H1 (cell line): ENCODE results near the gene CCNL2.

Experiments
- ASH2L ChIP-seq: fragments of 200-600, 300-600 bp; sonication (generic); IDR thresholded peaks from one replicate; pipeline ENCODE4 v1.7.1; 2017; ENCODE audit warnings: low read length
- CTCF ChIP-seq, 3 experiments: IDR thresholded peaks; 1 replicate in 2 of 3; 2 replicates in 1 of 3; pipeline versions ENCODE4 v1.5.1 to v1.6.1; 2011; ENCODE audit warnings: low read length in 3 of 3, mild to moderate bottlenecking in 3 of 3, inconsistent platforms in 2 of 3, low read depth in 1 of 3, moderate library complexity in 1 of 3; ENCODE audit not compliant: insufficient read depth in 1 of 3; ENCODE audit errors: control extremely low read depth in 1 of 3
- HDAC2 ChIP-seq, 2 experiments: fragments of 300-600 bp in 1 of 2; sonication (generic) in 1 of 2; IDR thresholded peaks; 2 replicates each; pipeline ENCODE4 v1.6.1; 2011 to 2012; ENCODE audit warnings: low read depth in 2 of 2, low read length in 2 of 2, mild to moderate bottlenecking in 2 of 2, moderate library complexity in 2 of 2, borderline replicate concordance in 1 of 2, inconsistent platforms in 1 of 2
- MAX ChIP-seq: IDR thresholded peaks from 2 replicates; pipeline ENCODE4 v1.6.1; 2012; ENCODE audit warnings: inconsistent platforms
- NANOG ChIP-seq: IDR thresholded peaks from 2 replicates; pipeline ENCODE4 v1.6.1; 2011; ENCODE audit warnings: low read length, low read depth, mild to moderate bottlenecking, inconsistent platforms; ENCODE audit not compliant: insufficient read depth, poor library complexity, severe bottlenecking
- POLR2A ChIP-seq, 2 experiments: IDR thresholded peaks; 1 replicate in 1 of 2; 2 replicates in 1 of 2; pipeline ENCODE4 v1.6.1; 2011; ENCODE audit warnings: low read depth in 2 of 2, low read length in 2 of 2, mild to moderate bottlenecking in 2 of 2; ENCODE audit errors: control extremely low read depth in 1 of 2
- POLR2AphosphoS5 ChIP-seq: IDR thresholded peaks from 2 replicates; pipeline ENCODE4 v1.6.1; 2011; ENCODE audit warnings: low read depth, low read length
- RBBP5 ChIP-seq: IDR thresholded peaks from 2 replicates; pipeline ENCODE4 v1.7.1; 2012; ENCODE audit warnings: low read depth, mild to moderate bottlenecking, inconsistent platforms, low read length, moderate library complexity, borderline replicate concordance
- RNF2 ChIP-seq: fragments of 200-900, 300-1000 bp; sonication (generic); IDR thresholded peaks from 2 replicates; pipeline ENCODE4 v1.7.1; 2016; ENCODE audit warnings: borderline replicate concordance, low read depth, mild to moderate bottlenecking, antibody characterized with exemption, low read length; ENCODE audit not compliant: poor library complexity, severe bottlenecking; ENCODE audit errors: missing control alignments
- SP1 ChIP-seq: IDR thresholded peaks from 2 replicates; pipeline ENCODE4 v1.6.1; 2011; ENCODE audit warnings: low read depth, low read length
- TAF1 ChIP-seq: IDR thresholded peaks from 2 replicates; pipeline ENCODE4 v1.6.1; 2011; ENCODE audit warnings: mild to moderate bottlenecking, low read depth, low read length
- ZNF274 ChIP-seq: IDR thresholded peaks from 2 replicates; pipeline ENCODE4 v1.7.0; 2012; ENCODE audit warnings: low read length, borderline replicate concordance; ENCODE audit errors: extremely low read depth

- TF ChIP-seq POLR2AphosphoS5 (no peak), MAX (no peak), CTCF (IDR thresholded peaks at IDR 0.05; ENCODE audit: control extremely low read depth in 1 of 3, insufficient read depth in 1 of 3, low read depth in 1 of 3, low read length in 3 of 3) (no peak), POLR2A (IDR thresholded peaks at IDR 0.05; ENCODE audit: control extremely low read depth in 1 of 2, low read depth in 2 of 2, low read length in 2 of 2) (no peak), ZNF274 (no peak), ASH2L (no peak), NANOG (no peak), TAF1 (no peak), RNF2 (no peak), RBBP5 (no peak), SP1 (no peak), HDAC2 (IDR thresholded peaks at IDR 0.05; ENCODE audit: borderline replicate concordance in 1 of 2, low read depth in 2 of 2, low read length in 2 of 2) (no peak)
Observed at GRCh38 chr1:1420654-1421141, 21.6 kb upstream of the CCNL2 start.
